ENCODE data around the gene FOXN4. TPM values are rescaled to one million over a fixed set of nuclear protein-coding genes. Genes with fewer than 3 reads are reported as not detected.

Gene FOXN4
- total and polyA plus RNA-seq, 2 donors (not counting 3 experiments of a cell fraction or from before 2014, with no cell fraction given), result not detected

- Histone ChIP-seq H3K9ac (replicated peaks; ENCODE audit: extremely low read depth, insufficient read depth, low read length) (no peak overlapping the region), H3K9me1 (replicated peaks; ENCODE audit: control insufficient read depth, extremely low read depth, insufficient read depth, low read length) (no peaks in the 10 kb centered on the region), H3K79me2 (ENCODE audit: control insufficient read depth, insufficient read depth, low read length) (no peaks in the 10 kb centered on the region), H3K27me3 (ENCODE audit: control insufficient read depth in 2 of 2, insufficient read depth in 2 of 2, low read length in 2 of 2) (peaks cover 50 to 66% of the 10 kb centered on the region in 2 experiments), H3K27ac (ENCODE audit: insufficient read depth, low read depth, low read length) (no peak overlapping the region), H3K4me3 (replicated peaks in 1 of 3; ENCODE audit: insufficient read depth in 1 of 3, low read depth in 1 of 3, low read length in 3 of 3) (no peak overlapping the region), H2AFZ (ENCODE audit: low read depth, low read length) (no peak overlapping the region), H3K4me2 (ENCODE audit: insufficient read depth, low read length) (peak overlapping the region; percentile 30), H3K9me3 (replicated peaks; ENCODE audit: control insufficient read depth, insufficient read depth, low read length) (no peaks in the 10 kb centered on the region), H4K20me1 (replicated peaks; ENCODE audit: control insufficient read depth, extremely low read depth, insufficient read depth, low read length) (no peaks in the 10 kb centered on the region), H3K36me3 (ENCODE audit: control insufficient read depth in 2 of 2, extremely low read depth in 1 of 2, insufficient read depth in 2 of 2, low read length in 2 of 2) (no peaks in the 10 kb centered on the region), H3K4me1 (ENCODE audit: control insufficient read depth, extremely low read depth, insufficient read depth, low read length) (peaks cover 2% of the 10 kb centered on the region)
- CTCF ChIA-PET, result interaction anchor here (1.1 to 2.2 kb wide), 2 partner anchors 118 to 199 kb away, joined by 3 to 5 read pairs; no protein-coding TSS in a partner anchor
- DNase-seq (ENCODE audit: low read depth, low spot score), result no peak
- dilution Hi-C loops (cut with MboI; ENCODE audit: extremely low pct_ligation_motif_present, low sequenced_read_pairs), result no loop called here
- FAIRE-seq, result no peak
- POLR2A ChIA-PET, result no interaction called here
- TF ChIP-seq MYC (IDR thresholded peaks at IDR 0.05; ENCODE audit: low read depth, low read length) (no peak), EZH2 (IDR thresholded peaks at IDR 0.05; ENCODE audit: borderline replicate concordance, low read depth, low read length, severe bottlenecking) (peak; percentile 99), FOS (IDR thresholded peaks at IDR 0.05; ENCODE audit: borderline replicate concordance, insufficient read depth, low read length) (no peak), GATA2 (IDR thresholded peaks at IDR 0.05; ENCODE audit: insufficient read depth, insufficient read length, low read depth, low read length) (no peak), POLR2AphosphoS5 (IDR thresholded peaks at IDR 0.05; ENCODE audit: insufficient read depth, low read depth, low read length) (no peak), JUN (IDR thresholded peaks at IDR 0.05; ENCODE audit: borderline replicate concordance, insufficient read depth, insufficient read length, low read depth) (no peak)
- TF ChIP-seq, protein P1, sequence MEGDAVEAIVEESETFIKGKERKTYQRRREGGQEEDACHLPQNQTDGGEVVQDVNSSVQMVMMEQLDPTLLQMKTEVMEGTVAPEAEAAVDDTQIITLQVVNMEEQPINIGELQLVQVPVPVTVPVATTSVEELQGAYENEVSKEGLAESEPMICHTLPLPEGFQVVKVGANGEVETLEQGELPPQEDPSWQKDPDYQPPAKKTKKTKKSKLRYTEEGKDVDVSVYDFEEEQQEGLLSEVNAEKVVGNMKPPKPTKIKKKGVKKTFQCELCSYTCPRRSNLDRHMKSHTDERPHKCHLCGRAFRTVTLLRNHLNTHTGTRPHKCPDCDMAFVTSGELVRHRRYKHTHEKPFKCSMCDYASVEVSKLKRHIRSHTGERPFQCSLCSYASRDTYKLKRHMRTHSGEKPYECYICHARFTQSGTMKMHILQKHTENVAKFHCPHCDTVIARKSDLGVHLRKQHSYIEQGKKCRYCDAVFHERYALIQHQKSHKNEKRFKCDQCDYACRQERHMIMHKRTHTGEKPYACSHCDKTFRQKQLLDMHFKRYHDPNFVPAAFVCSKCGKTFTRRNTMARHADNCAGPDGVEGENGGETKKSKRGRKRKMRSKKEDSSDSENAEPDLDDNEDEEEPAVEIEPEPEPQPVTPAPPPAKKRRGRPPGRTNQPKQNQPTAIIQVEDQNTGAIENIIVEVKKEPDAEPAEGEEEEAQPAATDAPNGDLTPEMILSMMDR (IDR thresholded peaks at IDR 0.05; ENCODE audit: extremely low read depth in 1 of 2, insufficient read depth in 1 of 2, low read depth in 1 of 2, low read length in 2 of 2), result no peak
- TF ChIP-seq, protein P2, sequence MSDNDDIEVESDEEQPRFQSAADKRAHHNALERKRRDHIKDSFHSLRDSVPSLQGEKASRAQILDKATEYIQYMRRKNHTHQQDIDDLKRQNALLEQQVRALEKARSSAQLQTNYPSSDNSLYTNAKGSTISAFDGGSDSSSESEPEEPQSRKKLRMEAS (IDR thresholded peaks at IDR 0.05; ENCODE audit: insufficient read depth, insufficient read length), result no peak
- BruUV-seq (replicated peaks), result no TSS peak
- intact Hi-C loops (cut with micrococcal nuclease), result no loop called here
Measured at GRCh38 chr12:109310247-109311125, 1.4 kb upstream of the FOXN4 start.

All from endothelial cell of umbilical vein (primary cell).